SU-DHL-6 (cell line): ENCODE measurements around the gene VARS2.

Experiments
- H2AFZ ChIP-seq: fragments of 200-600 bp; sonication (generic); 2 replicates; pipeline ENCODE4 v1.6.1; 2014; ENCODE audit warnings: low read depth, mild to moderate bottlenecking, moderate library complexity, mixed read lengths, antibody characterized with exemption, low read length; ENCODE audit not compliant: severe bottlenecking
- H3F3A ChIP-seq: fragments of 200-600 bp; shearing (Covaris generic); 2 replicates; pipeline ENCODE4 v1.6.0; 2016; ENCODE audit warnings: antibody characterized with exemption, mild to moderate bottlenecking; ENCODE audit not compliant: insufficient read depth
- H3K27ac ChIP-seq: fragments of 200-600 bp; sonication (generic); 2 replicates; pipeline ENCODE4 v1.5.1; 2016; ENCODE audit warnings: low read depth, mild to moderate bottlenecking, low read length, moderate library complexity, mixed read lengths
- H3K27me3 ChIP-seq: fragments of 200-600 bp; sonication (generic), shearing (Covaris generic); 2 replicates; pipeline ENCODE4 v1.6.0; 2014; ENCODE audit warnings: mild to moderate bottlenecking, low read length
- H3K36me3 ChIP-seq: fragments of 200-600 bp; sonication (generic); 2 replicates; pipeline ENCODE4 v1.6.1; 2014; ENCODE audit warnings: mild to moderate bottlenecking, low read length, mixed read lengths
- H3K4me2 ChIP-seq: fragments of 300-600, 200-600 bp; shearing (Covaris generic), sonication (generic); 2 replicates; pipeline ENCODE4 v1.6.0; 2014; ENCODE audit warnings: low read length, low read depth, mild to moderate bottlenecking; ENCODE audit not compliant: poor library complexity, severe bottlenecking
- H3K4me3 ChIP-seq: fragments of 200-600 bp; sonication (generic); 2 replicates; pipeline ENCODE4 v1.5.1; 2014; ENCODE audit warnings: antibody characterized with exemption, low read length, mild to moderate bottlenecking, mixed read lengths; ENCODE audit not compliant: insufficient read depth, poor library complexity, severe bottlenecking
- H3K79me2 ChIP-seq: fragments of 200-600 bp; sonication (generic); 2 replicates; pipeline ENCODE4 v1.6.1; 2014; ENCODE audit warnings: mild to moderate bottlenecking, low read length, moderate library complexity; ENCODE audit not compliant: insufficient read depth
- H3K9ac ChIP-seq: fragments of 200-600 bp; sonication (generic); 2 replicates; pipeline ENCODE4 v1.7.0; 2014; ENCODE audit warnings: mild to moderate bottlenecking, low read length
- H3K9me2 ChIP-seq: fragments of 200-600 bp; sonication (generic); replicated peaks from 2 replicates; pipeline ENCODE4 v1.6.1; 2014; ENCODE audit warnings: low read length; ENCODE audit not compliant: insufficient read depth
- H3K9me3 ChIP-seq: fragments of 200-600 bp; sonication (generic); 2 replicates; pipeline ENCODE4 v1.6.1; 2014; ENCODE audit warnings: low read length, mixed read lengths; ENCODE audit not compliant: insufficient read depth
- H4K20me1 ChIP-seq: fragments of 200-600 bp; sonication (generic); 2 replicates; pipeline ENCODE4 v1.6.1; 2014; ENCODE audit warnings: low read depth, mild to moderate bottlenecking, antibody characterized with exemption, low read length, moderate library complexity, mixed read lengths
- EZH2phosphoT487 ChIP-seq: fragments of 200-600 bp; sonication (generic), shearing (Covaris generic); conservative IDR thresholded peaks from 2 replicates; pipeline ENCODE4 v1.6.1; 2018; ENCODE audit warnings: mild to moderate bottlenecking, antibody characterized with exemption, low read length, moderate library complexity, mixed read lengths
- TF ChIP-seq, protein P1 (sequence below): fragments of 200-600 bp; sonication (generic); IDR thresholded peaks from one replicate; pipeline ENCODE4 v1.5.1; 2017; ENCODE audit warnings: antibody characterized with exemption, mild to moderate bottlenecking, low read length, moderate library complexity; ENCODE audit not compliant: insufficient read depth, poor library complexity, severe bottlenecking

Gene VARS2

DNA sequence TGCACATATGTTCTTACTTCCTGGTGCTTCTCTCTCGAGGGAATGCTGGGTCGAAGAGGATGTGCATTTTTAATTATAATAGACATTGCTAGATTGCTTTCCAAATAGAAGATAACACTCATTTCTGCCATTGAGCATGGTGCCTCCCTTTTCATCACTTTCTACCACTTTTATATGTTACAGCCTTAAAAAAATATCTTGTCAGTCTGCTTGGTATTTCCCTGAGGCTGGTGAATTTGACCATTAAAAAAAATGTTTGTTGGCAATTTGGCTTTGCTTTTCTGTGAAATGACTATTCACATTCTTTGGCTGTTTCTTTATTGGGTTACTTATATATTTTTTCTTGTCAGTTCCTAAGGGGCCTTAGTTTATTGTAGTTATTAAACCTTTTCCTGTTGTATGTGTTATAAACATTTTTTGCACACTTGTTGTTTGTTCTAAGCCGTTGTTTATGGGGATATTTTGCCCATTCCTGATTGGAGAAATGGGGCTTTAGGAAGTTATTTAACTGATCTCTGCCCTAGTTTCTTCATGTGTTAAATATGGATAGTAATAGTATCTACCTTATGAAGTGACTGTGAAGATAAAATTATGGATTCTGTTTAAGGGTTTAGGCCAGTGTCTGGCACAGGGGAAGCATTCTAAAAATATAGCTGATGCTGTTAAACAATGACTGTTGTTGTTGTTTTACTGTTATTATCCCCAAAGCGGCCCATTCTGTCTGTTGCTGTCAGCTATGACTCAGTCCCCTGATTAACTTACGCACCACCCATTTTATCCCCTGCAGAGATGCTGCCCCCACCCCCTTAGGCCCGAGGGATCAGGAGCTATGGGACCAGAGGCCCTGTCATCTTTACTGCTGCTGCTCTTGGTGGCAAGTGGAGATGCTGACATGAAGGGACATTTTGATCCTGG is 25.9 kb upstream of the VARS2 start:
- H3K79me2 ChIP-seq, result no peaks in the 10 kb centered on the region
- no peaks in the 10 kb centered on the region for H3F3A ChIP-seq
- no peak overlapping the region for H2AFZ ChIP-seq
- H3K27me3 ChIP-seq, result no peaks in the 10 kb centered on the region
- TF ChIP-seq EZH2phosphoT487, result no peak
- TF ChIP-seq, protein P1, sequence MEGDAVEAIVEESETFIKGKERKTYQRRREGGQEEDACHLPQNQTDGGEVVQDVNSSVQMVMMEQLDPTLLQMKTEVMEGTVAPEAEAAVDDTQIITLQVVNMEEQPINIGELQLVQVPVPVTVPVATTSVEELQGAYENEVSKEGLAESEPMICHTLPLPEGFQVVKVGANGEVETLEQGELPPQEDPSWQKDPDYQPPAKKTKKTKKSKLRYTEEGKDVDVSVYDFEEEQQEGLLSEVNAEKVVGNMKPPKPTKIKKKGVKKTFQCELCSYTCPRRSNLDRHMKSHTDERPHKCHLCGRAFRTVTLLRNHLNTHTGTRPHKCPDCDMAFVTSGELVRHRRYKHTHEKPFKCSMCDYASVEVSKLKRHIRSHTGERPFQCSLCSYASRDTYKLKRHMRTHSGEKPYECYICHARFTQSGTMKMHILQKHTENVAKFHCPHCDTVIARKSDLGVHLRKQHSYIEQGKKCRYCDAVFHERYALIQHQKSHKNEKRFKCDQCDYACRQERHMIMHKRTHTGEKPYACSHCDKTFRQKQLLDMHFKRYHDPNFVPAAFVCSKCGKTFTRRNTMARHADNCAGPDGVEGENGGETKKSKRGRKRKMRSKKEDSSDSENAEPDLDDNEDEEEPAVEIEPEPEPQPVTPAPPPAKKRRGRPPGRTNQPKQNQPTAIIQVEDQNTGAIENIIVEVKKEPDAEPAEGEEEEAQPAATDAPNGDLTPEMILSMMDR, result no peak
- no peak overlapping the region for H3K4me2 ChIP-seq
- H3K9me3 ChIP-seq, result no peaks in the 10 kb centered on the region
- H3K27ac ChIP-seq, result no peak overlapping the region
- H3K36me3 ChIP-seq, result no peaks in the 10 kb centered on the region
- H4K20me1 ChIP-seq, result no peaks in the 10 kb centered on the region
- H3K9ac ChIP-seq, result no peak overlapping the region
- no peaks in the 10 kb centered on the region for H3K9me2 ChIP-seq
- H3K4me3 ChIP-seq, result no peak overlapping the region

DNA sequence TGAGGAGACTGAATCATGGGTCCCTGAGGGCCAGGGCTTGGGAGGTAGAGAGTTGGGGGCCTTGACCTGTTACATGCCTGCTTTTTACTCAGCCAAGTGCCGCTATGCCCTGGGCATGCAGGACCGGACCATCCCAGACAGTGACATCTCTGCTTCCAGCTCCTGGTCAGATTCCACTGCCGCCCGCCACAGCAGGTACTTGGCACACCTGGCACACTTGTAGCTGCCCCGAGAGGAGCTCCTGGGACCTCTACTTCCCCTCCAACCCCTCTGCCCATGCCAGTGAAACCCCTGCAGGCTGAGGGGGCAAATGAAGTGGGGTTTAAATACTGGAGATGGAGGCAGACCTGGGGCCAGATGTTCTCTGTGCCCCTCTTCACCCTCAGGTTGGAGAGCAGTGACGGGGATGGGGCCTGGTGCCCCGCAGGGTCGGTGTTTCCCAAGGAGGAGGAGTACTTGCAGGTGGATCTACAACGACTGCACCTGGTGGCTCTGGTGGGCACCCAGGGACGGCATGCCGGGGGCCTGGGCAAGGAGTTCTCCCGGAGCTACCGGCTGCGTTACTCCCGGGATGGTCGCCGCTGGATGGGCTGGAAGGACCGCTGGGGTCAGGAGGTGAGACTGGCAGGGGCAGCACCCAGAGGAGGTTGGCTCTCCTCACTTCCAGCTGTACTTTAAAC is 25.1 kb upstream of the VARS2 start:
- Histone ChIP-seq H3K9ac (no peak overlapping the region), H2AFZ (no peak overlapping the region), H4K20me1 (no peaks in the 10 kb centered on the region), H3K27me3 (no peaks in the 10 kb centered on the region), H3K36me3 (no peaks in the 10 kb centered on the region), H3K4me2 (no peak overlapping the region), H3K9me3 (no peaks in the 10 kb centered on the region), H3K9me2 (no peaks in the 10 kb centered on the region), H3K79me2 (no peaks in the 10 kb centered on the region), H3K4me3 (no peak overlapping the region), H3F3A (no peaks in the 10 kb centered on the region), H3K27ac (no peak overlapping the region)
- TF ChIP-seq, protein P1, result no peak
- TF ChIP-seq EZH2phosphoT487, result no peak

DNA sequence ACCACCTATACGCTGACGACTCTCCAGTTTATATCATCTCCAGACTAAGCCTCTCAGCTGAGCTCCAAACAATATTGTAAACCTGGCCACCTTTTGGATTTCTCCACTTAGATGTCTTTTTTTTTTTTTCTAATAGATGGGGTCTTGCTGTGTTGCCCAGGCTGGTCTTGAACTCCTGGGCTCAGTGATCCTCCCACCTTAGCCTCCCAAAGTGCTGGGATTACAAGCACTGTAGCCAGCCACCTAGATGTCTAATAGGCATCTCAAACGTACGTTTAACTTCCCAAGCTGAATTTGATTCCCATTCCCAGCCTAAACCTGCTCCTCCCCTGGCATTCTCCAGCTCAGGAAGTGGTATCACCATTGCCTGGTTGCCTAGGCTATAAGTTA is 24.5 kb upstream of the VARS2 start:
- Histone ChIP-seq H3K9me3 (no peaks in the 10 kb centered on the region), H3K9me2 (no peaks in the 10 kb centered on the region), H3K36me3 (no peaks in the 10 kb centered on the region), H4K20me1 (no peaks in the 10 kb centered on the region), H2AFZ (no peak overlapping the region), H3K4me2 (no peak overlapping the region), H3F3A (no peaks in the 10 kb centered on the region), H3K27me3 (no peaks in the 10 kb centered on the region), H3K27ac (no peak overlapping the region), H3K4me3 (no peak overlapping the region), H3K9ac (no peak overlapping the region), H3K79me2 (no peaks in the 10 kb centered on the region)
- TF ChIP-seq EZH2phosphoT487, result no peak
- TF ChIP-seq, protein P1, result no peak
